H1 (cell line): ENCODE data around the gene MYO15B. TPM values are rescaled to one million over a fixed set of nuclear protein-coding genes. Genes with fewer than 3 reads are reported as not detected.

Source experiments
- BCL11A ChIP-seq, 2 experiments: IDR thresholded peaks; one replicate each; pipeline ENCODE4 v1.6.1; 2011; ENCODE audit warnings: low read depth in 2 of 2, low read length in 2 of 2, mild to moderate bottlenecking in 2 of 2
- CHD1 ChIP-seq: IDR thresholded peaks from 2 replicates; pipeline ENCODE4 v1.6.1; 2012; ENCODE audit warnings: low read depth, low read length, improper control_type of control experiment
- CTBP2 ChIP-seq: IDR thresholded peaks from 2 replicates; pipeline ENCODE4 v1.7.0; 2011; ENCODE audit warnings: borderline replicate concordance, mild to moderate bottlenecking, moderate library complexity, mixed read lengths, low read length; ENCODE audit not compliant: insufficient read depth, insufficient read length
- EGR1 ChIP-seq: IDR thresholded peaks from 2 replicates; pipeline ENCODE4 v1.6.1; 2011; ENCODE audit warnings: low read depth, low read length, borderline replicate concordance
- KDM5A ChIP-seq: fragments of 200-600 bp; IDR thresholded peaks from 2 replicates; pipeline ENCODE4 v1.7.1; 2012; ENCODE audit warnings: mild to moderate bottlenecking, low read length, inconsistent platforms, mixed read lengths
- SIN3A ChIP-seq, 2 experiments: IDR thresholded peaks in 1 of 2; conservative IDR thresholded peaks in 1 of 2; 2 replicates each; pipeline ENCODE4 v1.6.1; 2011 to 2012; ENCODE audit warnings: low read length in 2 of 2, improper control_type of control experiment in 1 of 2, low read depth in 1 of 2, mild to moderate bottlenecking in 1 of 2
- SRF ChIP-seq: IDR thresholded peaks from 2 replicates; pipeline ENCODE4 v1.6.1; 2011; ENCODE audit warnings: mild to moderate bottlenecking, low read depth, low read length, moderate library complexity
- TAF1 ChIP-seq: IDR thresholded peaks from 2 replicates; pipeline ENCODE4 v1.6.1; 2011; ENCODE audit warnings: mild to moderate bottlenecking, low read depth, low read length
- polyA plus RNA-seq, 7 experiments: library from polyadenylated mRNA; depleted of rRNA in 3 of 7; stranded (reverse) in 5 of 7; unstranded in 2 of 7; fragments of >200 nt in 5 of 7; fragments of 200-250 nt in 2 of 7; gene quantifications; 1 replicate in 5 of 7; 2 replicates in 1 of 7; 4 replicates in 1 of 7; pipeline versions ENCODE4 v1.2.1 to v1.2.3, GENCODE V29; 2011 to 2013; ENCODE audit warnings: missing spikeins in 2 of 7, mixed read lengths in 2 of 7
- total RNA-seq: library from RNA; stranded (reverse); fragmentation: NEBNext Ultra II Directional; extraction: Animal tissue kit (Norgen Biotek cat#: 25700); gene quantifications from 2 replicates; pipeline ENCODE4 v1.2.1, GENCODE V29; 2021

MYO15B gene
- total and polyA plus RNA-seq, 2 of the 8 experiments (the other 6 are each of a cell fraction or from before 2014, with no cell fraction given), result 7.1 to 11.2 TPM

GRCh38 chr17:75666959-75667790 is 79.6 kb downstream of the MYO15B start, which contains the start of the genes RECQL5 and SAP30BP (continued):
- peak; percentile 96 for TF ChIP-seq TAF1
- TF ChIP-seq SIN3A (conservative IDR thresholded peaks at IDR 0.05 in 1 of 2, IDR thresholded peaks at IDR 0.05 in 1 of 2; ENCODE audit: low read depth in 1 of 2, low read length in 2 of 2), result peak; percentile 66 to 73; a peak in 3 of 4 replicates
- peak; percentile 55; the same call in 1 of the 2 replicates for TF ChIP-seq EGR1
- no peak for TF ChIP-seq BCL11A (IDR thresholded peaks at IDR 0.05; ENCODE audit: low read depth in 2 of 2, low read length in 2 of 2)
- no peak for TF ChIP-seq CHD1
- TF ChIP-seq CTBP2, result no peak
- TF ChIP-seq SRF, result 0 out of 2 replicates have a peak, but pooled peaks have one; percentile 48
- peak; percentile 100 for TF ChIP-seq KDM5A
- TF ChIP-seq, all 59 proteins: peak for 25
